Ovary (tissue), 9 donors: ENCODE data around the gene NUP62. TPM values are rescaled to one million over a fixed set of nuclear protein-coding genes. Genes with fewer than 3 reads are reported as not detected.

ENCODE experiments used
- DNase-seq, 5 donors: peaks; one replicate each; pipeline ENCODE4 v3.0.0-alpha.2; 2019 to 2020
- H3K27ac ChIP-seq, 2 donors: fragments of 200-600 bp; one replicate each; pipeline versions ENCODE4 v1.5.1 to v1.8.0; 2019 to 2022
- H3K27me3 ChIP-seq: fragments of 200-600 bp; one replicate; pipeline ENCODE4 v1.8.0; 2022
- H3K36me3 ChIP-seq: fragments of 200-600 bp; sonication (generic); one replicate; pipeline ENCODE4 v1.5.1; 2019
- H3K4me1 ChIP-seq: one replicate; pipeline ENCODE4 v1.8.1; 2013; ENCODE audit warnings: mild to moderate bottlenecking, moderate library complexity; ENCODE audit not compliant: insufficient read depth
- H3K4me3 ChIP-seq: fragments of 200-600 bp; sonication (generic); one replicate; pipeline ENCODE4 v1.5.1; 2017
- H3K9me3 ChIP-seq, 2 donors: fragments of 200-600 bp in 1 of 2; sonication (generic) in 1 of 2; one replicate each; pipeline versions ENCODE4 v1.5.1 to v1.8.1; 2013 to 2019; ENCODE audit warnings: mild to moderate bottlenecking in 1 of 2, moderate library complexity in 1 of 2
- EP300 ChIP-seq: sonication (generic); formaldehyde crosslinking; IDR thresholded peaks from one replicate; pipeline ENCODE4 v1.6.1; 2017; ENCODE audit warnings: antibody characterized with exemption
- POLR2A ChIP-seq: fragments of 450-650 bp; IDR thresholded peaks from one replicate; pipeline ENCODE4 v1.6.1; 2017; ENCODE audit warnings: antibody characterized with exemption, mild to moderate bottlenecking, moderate library complexity
- WGBS, 3 donors: extraction: QIAGEN DNeasy Blood & Tissue Kit in 1 of 3; methylation state at CpG; one replicate each; pipeline versions ENCODE4 v1.1.5 to v1.1.7; 2013 to 2017; 5-methylcytosine and 5-hydroxymethylcytosine counted together
- intact Hi-C, 4 donors: fragments of 100-400 bp; cut with DNase I; formaldehyde crosslinking; loops; one replicate each; pipeline versions ENCODE4 v1.11.0 to v1.15.1; 2022 to 2023
- polyA plus RNA-seq, 2 donors: library from polyadenylated mRNA; stranded (reverse); fragments of 200-250 nt in 1 of 2; fragments of 350-450 nt in 1 of 2; fragmentation: Illumina TruSeq in 1 of 2; extraction: RNeasy Lipid Tissue Mini Kit (QIAGEN cat#74804) in 1 of 2; gene quantifications; one replicate each; pipeline ENCODE4 v1.2.3, GENCODE V29; 2013 to 2014
- total RNA-seq, 7 donors: library from RNA; depleted of rRNA in 2 of 7; stranded (reverse); fragments of >200 nt in 2 of 7; fragmentation: NEBNext Ultra II Directional in 3 of 7; extraction: Animal tissue kit (Norgen Biotek cat#: 25700) in 3 of 7; gene quantifications; one replicate each; pipeline versions ENCODE4 v1.1.0 to v1.2.4, GENCODE V29; 2016 to 2023
- TF ChIP-seq, protein P1 (sequence below), 3 donors: fragments of 450-650 bp in 2 of 3; fragments of 200-600 bp in 1 of 3; IDR thresholded peaks; one replicate each; pipeline versions ENCODE4 v1.5.1 to v1.8.0; 2016 to 2022; ENCODE audit warnings: antibody characterized with exemption in 3 of 3, mild to moderate bottlenecking in 1 of 3
- donor health status: DM: no; HTN: no; CAD: no; lungs with moderate emphysema.
- donor health status: DM: no; HTN: no; CAD: no.
- donor health status: Bipolar disorder and iron deficiency.
- donor health status: DM: yes; HTN: yes; CAD: no.
- donor health status: DM: no; HTN: no; CAD: no.
- donor health status: DM: yes; HTN: yes; CAD: no.

The NUP62 gene
- total and polyA plus RNA-seq, 9 donors = 18.7 to 47.7 (median 37.1) TPM

- intact Hi-C loops = no loop called here
- no peaks in the 10 kb centered on the region for H3K36me3 ChIP-seq
- TF ChIP-seq POLR2A (no peak), EP300 (no peak)
- TF ChIP-seq, protein P1, sequence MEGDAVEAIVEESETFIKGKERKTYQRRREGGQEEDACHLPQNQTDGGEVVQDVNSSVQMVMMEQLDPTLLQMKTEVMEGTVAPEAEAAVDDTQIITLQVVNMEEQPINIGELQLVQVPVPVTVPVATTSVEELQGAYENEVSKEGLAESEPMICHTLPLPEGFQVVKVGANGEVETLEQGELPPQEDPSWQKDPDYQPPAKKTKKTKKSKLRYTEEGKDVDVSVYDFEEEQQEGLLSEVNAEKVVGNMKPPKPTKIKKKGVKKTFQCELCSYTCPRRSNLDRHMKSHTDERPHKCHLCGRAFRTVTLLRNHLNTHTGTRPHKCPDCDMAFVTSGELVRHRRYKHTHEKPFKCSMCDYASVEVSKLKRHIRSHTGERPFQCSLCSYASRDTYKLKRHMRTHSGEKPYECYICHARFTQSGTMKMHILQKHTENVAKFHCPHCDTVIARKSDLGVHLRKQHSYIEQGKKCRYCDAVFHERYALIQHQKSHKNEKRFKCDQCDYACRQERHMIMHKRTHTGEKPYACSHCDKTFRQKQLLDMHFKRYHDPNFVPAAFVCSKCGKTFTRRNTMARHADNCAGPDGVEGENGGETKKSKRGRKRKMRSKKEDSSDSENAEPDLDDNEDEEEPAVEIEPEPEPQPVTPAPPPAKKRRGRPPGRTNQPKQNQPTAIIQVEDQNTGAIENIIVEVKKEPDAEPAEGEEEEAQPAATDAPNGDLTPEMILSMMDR (IDR thresholded peaks at IDR 0.05) = no peak
- 1% methylated on average over 27 to 28 of the region's 28 CpGs for WGBS, 3 donors
- H3K27me3 ChIP-seq = no peaks in the 10 kb centered on the region
- H3K9me3 ChIP-seq = no peaks in the 10 kb centered on the region
- peak overlapping the region; percentile 85 for H3K4me3 ChIP-seq
- H3K27ac ChIP-seq = peak overlapping the region; percentile 90 to 99
- H3K4me1 ChIP-seq = no peaks in the 10 kb centered on the region
- DNase-seq = peak; percentile 73 to 87 (median 83)
These were observed 53.4 kb downstream of the NUP62 start for GRCh38 chr19:49875857-49876421.

GRCh38 chr19:49875177-49875576 is 54.1 kb downstream of the NUP62 start:
- Histone ChIP-seq H3K27me3 (no peaks in the 10 kb centered on the region), H3K4me3 (peak overlapping the region; percentile 85), H3K36me3 (no peaks in the 10 kb centered on the region), H3K9me3 (no peaks in the 10 kb centered on the region), H3K27ac (peak overlapping the region in 1 of 2 donors; percentile 21), H3K4me1 (peaks cover 3% of the 10 kb centered on the region)
- WGBS, 3 donors = 76 to 85% (median 78%) methylated on average over 4 of the region's 4 CpGs
- TF ChIP-seq, protein P1 (IDR thresholded peaks at IDR 0.05) = no peak
- no peak for TF ChIP-seq POLR2A
- TF ChIP-seq EP300 = no peak
- intact Hi-C loops = no loop called here
- DNase-seq = peak in 3 of 5 donors; percentile 23 to 44 (median 39)

GRCh38 chr19:49874503-49875157 is 54.7 kb downstream of the NUP62 start:
- H3K36me3 ChIP-seq = no peaks in the 10 kb centered on the region
- peak overlapping the region in 1 of 2 donors; percentile 21 for H3K27ac ChIP-seq
- no peak overlapping the region for H3K4me3 ChIP-seq
- no peaks in the 10 kb centered on the region for H3K9me3 ChIP-seq
- peak in 3 of 5 donors; percentile 26 to 39 (median 34) for DNase-seq
- TF ChIP-seq EP300 (no peak), POLR2A (no peak)
- TF ChIP-seq, protein P1 (IDR thresholded peaks at IDR 0.05) = no peak
- no peaks in the 10 kb centered on the region for H3K27me3 ChIP-seq
- intact Hi-C loops = no loop called here
- peaks cover 6% of the 10 kb centered on the region for H3K4me1 ChIP-seq
- WGBS, 3 donors = 88 to 91% (median 89%) methylated on average over 11 of the region's 11 CpGs

GRCh38 chr19:49873834-49874233 is 55.5 kb downstream of the NUP62 start:
- no peaks in the 10 kb centered on the region for H3K9me3 ChIP-seq
- no peaks in the 10 kb centered on the region for H3K27me3 ChIP-seq
- no peak overlapping the region for H3K27ac ChIP-seq
- DNase-seq = peak in 3 of 5 donors; percentile 30 to 43 (median 32)
- H3K4me3 ChIP-seq = no peak overlapping the region
- intact Hi-C loops = no loop called here
- H3K4me1 ChIP-seq = peaks cover 8% of the 10 kb centered on the region
- H3K36me3 ChIP-seq = no peaks in the 10 kb centered on the region
- TF ChIP-seq POLR2A (no peak), EP300 (no peak)
- TF ChIP-seq, protein P1 (IDR thresholded peaks at IDR 0.05) = no peak
- 76 to 81% (median 81%) methylated on average over 10 of the region's 10 CpGs for WGBS, 3 donors
